T-helper 22 cell (primary cell): ENCODE data around the gene UCP3.

ENCODE experiments used
- DNase-seq: peaks from one replicate; pipeline ENCODE4 v3.0.0-alpha.2; 2020; ENCODE audit warnings: low read depth

UCP3 gene

GRCh38 chr11:74018331-74019005 lies 9.6 kb upstream of the UCP3 start:
- DNase-seq = no peak

DNA sequence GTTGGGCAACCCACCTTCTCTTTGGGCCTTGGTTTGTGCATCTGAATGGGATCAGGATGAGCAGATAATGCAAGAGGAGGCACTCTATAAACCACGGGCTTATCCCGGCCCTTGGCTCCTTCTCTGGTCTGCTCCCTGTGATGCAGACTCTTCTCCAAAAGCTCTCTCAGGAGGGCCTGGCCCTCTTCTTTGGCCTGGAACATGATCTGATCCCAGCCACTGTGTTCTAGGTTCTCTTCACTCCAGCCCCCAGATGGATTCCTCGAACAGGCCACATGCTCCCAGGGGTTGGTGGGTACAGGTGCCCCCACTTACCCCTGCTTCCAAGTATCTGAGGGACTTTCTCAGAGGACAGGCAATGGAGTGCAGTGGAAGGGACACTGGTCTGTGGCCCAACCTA lies 8.7 kb upstream of the UCP3 start:
- no peak for DNase-seq

GRCh38 chr11:74015919-74016684 lies 7.2 kb upstream of the UCP3 start:
- DNase-seq = no peak

- DNase-seq = no peak
These were observed 6.0 kb upstream of the UCP3 start for GRCh38 chr11:74014880-74015279.

- no peak for DNase-seq
These were observed 4.3 kb upstream of the UCP3 start for GRCh38 chr11:74013141-74013540.

DNA sequence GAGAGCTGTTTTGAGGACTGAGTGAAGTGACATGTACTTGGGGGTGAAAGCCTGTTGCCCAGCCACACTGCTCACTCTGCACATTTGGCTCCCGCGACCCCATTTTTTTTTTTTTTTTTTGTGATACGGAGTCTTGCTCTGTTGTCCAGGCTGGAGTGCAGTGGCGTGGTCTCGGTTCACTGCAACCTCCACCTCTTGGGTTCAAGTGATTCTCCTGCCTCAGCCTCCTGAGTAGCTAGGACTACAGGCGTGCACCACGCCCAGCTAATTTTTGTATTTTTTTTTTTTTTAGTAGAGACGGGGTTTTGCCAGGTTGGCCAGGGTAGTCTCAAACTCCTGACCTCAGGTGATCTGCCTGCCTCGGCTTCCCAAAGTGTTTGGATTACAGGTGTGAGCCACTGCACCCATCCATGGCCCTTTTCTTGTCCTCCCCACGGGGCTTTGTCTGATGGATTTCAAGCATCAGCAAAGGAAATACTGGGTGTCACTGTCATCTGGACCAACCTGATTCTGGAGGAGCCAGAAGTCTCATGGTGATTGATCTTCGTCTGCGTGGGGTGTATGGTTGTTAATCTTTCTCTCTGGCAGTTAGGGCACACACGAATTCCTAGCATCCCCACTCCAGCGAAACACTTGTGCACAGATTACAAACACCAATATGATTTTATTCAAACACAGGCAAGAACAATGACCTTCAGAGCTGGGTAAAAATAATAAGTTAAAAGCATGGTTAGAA lies 3.4 kb upstream of the UCP3 start:
- DNase-seq = no peak

GRCh38 chr11:74011360-74012073 lies 2.6 kb upstream of the UCP3 start:
- peak; percentile 23 for DNase-seq

GRCh38 chr11:74010306-74011300 lies 1.7 kb upstream of the UCP3 start:
- no peak for DNase-seq

DNA sequence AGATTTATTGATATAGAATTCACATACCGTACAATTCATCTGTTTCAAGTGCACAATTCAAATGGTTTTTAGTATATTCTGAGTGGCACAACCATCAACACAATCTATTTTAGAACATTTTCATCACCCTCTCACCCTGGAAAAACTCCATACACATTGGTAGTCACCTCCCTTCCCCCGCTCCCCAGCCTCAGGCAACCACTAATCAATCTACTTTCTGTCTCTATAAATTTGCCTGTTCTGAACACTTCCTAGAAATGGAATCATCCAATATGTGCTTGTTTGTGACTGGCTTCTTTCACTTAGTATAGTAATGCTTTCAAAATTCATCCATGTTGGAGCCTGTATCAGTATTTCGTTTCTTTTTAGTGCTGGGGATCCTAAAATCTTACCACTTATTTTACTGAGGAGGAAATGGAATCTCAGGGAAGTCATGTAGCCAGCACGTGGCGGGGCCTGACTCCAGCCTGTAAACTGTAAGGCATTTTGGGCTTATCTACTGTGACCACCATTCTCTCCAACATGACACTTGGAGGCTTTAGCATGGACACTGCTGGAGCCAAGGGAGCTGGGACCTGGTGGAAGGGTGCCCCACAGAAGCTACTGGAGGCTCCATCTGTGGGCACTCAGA lies 905 bp upstream of the UCP3 start:
- no peak for DNase-seq

- no peak for DNase-seq
These were observed 304 bp upstream of the UCP3 start for GRCh38 chr11:74009230-74009547.

GRCh38 chr11:74007691-74008372 lies 1.1 kb downstream of the UCP3 start:
- DNase-seq = no peak

DNA sequence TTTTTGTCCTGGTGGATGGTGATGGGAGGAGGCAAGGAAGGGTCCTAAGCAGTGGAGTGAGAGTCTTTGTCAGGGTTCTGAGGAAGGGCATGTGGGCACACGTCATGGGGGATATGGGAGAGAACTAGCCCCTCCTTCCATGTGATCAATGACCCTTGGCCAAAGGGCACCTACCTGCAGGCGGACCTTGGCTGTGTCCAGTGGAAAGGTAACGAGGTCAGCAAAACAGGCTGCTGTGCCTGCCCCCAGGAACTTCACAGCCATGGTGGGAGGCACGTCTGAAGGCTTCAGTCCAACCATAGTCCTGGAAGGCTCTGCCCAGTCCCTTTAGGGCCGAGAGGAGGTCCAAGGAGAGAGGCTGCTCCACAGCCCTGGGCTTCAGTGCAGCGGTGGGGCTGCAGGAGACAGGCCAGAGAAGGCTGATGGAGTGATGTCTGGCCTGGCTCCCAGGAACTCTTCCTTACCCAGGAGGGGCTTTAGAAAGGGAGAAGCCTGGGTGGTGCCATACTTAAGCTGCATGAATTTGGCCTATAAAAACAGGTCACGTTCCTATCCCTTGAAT lies 2.1 kb downstream of the UCP3 start:
- DNase-seq = no peak

- DNase-seq = no peak
These were observed 3.0 kb downstream of the UCP3 start for GRCh38 chr11:74005721-74006517.

DNA sequence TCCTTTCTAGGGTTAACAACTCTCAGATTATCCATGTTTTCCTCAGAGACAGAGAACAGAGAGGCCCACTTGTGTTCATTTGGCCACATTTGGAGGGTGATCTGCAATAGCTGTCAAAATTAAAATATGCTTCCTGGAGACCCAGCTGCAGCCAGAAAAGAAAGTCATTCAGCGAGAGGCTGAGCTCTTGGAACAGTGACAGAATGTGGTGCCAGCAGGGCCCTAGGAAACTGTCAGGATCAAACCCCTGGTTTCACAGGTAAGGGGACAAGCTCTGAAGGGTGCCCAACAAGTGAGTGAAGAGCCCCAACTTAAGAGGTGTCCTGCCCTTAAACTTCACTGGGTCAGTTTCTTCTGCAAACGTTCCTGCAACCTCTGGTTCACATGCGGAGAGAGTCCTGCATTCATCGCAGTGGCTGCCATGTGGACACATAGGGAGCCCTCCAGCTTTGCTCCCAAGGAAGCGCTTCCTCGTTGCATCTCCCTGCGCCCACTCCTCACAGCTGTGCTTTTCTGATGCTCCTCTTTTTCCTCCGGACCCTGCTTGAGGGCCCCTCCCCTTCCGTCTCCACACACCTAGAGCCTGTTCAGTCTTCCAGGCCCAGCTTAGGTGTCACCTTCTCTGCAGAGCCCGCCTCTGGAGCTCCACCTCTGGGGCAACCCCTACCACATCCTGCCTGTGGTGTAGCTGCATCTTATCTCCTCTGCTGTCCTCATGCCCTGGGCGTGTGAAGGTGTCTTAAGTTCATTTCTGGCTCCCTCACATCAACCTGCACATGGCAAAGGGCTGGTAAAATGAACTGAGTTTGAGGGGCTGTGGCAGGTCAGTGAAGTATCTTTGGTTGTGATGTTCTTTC lies 3.9 kb downstream of the UCP3 start:
- DNase-seq = peak; percentile 84

DNA sequence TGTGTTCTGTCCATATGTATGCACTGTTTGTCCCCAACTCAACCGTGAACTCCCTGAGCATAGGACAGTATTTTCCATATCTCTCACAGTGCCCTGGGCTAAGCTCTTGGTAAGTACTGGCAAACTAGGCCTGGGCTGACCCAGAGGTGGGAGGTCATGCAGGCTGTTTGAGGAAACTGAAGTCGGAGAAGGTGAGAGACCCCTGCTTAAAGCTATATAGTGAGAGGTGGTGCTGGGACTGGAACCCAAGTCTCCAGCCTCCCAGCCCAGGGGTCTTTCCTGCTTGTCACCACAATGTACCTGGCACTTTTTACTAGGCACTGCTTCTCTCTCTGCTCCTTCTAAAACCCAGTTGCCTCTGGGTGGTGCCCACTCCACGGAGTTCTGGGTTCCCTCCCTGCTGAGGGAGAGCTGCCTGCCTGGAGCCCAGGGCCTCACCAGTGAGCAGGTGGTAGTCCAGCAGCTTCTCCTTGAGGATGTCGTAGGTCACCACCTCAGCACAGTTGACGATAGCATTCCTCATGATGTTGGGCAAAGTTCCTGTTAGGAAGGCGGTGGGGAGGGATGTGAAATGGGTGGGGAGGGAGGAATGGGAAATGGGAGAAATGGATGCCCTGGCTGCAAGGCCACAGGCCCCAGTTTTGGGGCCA lies 4.7 kb downstream of the UCP3 start:
- DNase-seq = no peak

DNA sequence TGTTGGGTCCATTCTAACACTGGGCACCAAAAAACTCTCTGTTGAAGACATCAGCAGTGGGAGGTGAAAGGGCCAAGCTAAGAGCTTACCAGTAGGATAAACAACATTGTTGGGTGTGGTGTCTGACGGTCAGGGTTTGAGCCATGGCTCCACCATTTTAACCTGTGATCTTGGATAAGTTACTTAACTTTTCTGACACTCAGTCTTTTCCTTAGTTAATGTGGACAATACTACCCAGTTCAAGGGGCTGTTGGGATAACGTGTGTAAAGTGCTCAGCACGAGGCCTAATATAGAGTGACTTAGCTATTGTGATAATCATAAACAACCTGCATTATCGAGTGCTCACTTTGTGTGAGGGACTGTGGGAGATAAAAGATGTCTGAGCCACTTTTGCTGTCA lies 6.1 kb downstream of the UCP3 start:
- no peak for DNase-seq

DNA sequence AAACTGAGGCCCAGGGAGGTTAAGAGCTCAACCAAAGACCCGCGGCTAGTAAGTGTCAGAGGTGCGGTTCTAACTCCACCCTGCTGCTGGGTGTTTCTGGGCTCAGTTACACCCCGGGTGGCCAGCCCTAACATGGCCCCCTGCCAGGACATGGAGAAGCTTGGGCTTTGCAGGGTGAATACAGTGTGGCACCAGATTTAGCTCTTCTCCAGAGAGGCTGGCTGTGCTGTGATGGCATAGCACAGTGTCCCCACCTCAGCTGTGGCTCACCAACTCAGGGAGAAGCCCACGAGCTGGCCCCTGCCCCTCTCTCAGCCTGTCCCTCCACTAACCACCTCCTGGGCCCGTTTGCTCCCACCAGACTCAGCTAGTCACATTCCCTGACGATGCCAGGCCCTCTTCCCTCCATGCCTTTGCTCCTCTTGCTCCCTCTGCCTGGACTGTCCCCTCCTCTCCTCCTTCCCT lies 7.0 kb downstream of the UCP3 start:
- no peak for DNase-seq
